Measurements from ENCODE around the gene ST3GAL4. TPM values are rescaled to one million over a fixed set of nuclear protein-coding genes. Genes with fewer than 3 reads are reported as not detected.

Gene ST3GAL4
- total and polyA plus RNA-seq, 7 donors: 43.1 to 336 (median 69.2) TPM

DNA sequence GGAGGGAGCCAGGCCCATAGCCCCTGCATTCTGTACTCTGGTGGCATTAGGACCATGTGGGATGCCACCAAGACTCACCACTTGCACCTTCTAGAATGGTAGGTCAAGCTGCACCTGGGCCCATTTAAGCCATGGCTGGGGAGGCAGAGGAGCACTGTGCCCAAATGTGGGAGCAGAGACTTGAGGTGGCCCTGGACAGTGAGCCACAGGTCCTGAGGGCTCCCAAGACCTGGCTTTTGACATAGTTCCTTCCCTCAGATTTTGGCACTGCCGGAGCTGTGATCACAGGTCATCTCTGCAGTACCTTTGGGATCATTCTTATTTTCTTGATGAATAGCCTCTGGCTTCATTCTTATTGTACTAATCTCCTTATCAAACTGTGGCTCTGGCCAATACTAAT is 43.2 kb downstream of the ST3GAL4 start:
- no peaks in the 10 kb centered on the region for H3K36me3 ChIP-seq
- TF ChIP-seq, protein P1, sequence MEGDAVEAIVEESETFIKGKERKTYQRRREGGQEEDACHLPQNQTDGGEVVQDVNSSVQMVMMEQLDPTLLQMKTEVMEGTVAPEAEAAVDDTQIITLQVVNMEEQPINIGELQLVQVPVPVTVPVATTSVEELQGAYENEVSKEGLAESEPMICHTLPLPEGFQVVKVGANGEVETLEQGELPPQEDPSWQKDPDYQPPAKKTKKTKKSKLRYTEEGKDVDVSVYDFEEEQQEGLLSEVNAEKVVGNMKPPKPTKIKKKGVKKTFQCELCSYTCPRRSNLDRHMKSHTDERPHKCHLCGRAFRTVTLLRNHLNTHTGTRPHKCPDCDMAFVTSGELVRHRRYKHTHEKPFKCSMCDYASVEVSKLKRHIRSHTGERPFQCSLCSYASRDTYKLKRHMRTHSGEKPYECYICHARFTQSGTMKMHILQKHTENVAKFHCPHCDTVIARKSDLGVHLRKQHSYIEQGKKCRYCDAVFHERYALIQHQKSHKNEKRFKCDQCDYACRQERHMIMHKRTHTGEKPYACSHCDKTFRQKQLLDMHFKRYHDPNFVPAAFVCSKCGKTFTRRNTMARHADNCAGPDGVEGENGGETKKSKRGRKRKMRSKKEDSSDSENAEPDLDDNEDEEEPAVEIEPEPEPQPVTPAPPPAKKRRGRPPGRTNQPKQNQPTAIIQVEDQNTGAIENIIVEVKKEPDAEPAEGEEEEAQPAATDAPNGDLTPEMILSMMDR (IDR thresholded peaks at IDR 0.05): no peak
- no peak for TF ChIP-seq EP300 (IDR thresholded peaks at IDR 0.05)
- TF ChIP-seq POLR2A (IDR thresholded peaks at IDR 0.05): no peak
- TF ChIP-seq POLR2AphosphoS5 (IDR thresholded peaks at IDR 0.05): no peak
- peaks cover 0 to 4% (median 2%) of the 10 kb centered on the region in 4 donors for H3K4me1 ChIP-seq
- no peak for DNase-seq
- no peaks in the 10 kb centered on the region for H3K27me3 ChIP-seq
- no peak overlapping the region for H3K4me3 ChIP-seq
- no peaks in the 10 kb centered on the region for H3K9me3 ChIP-seq
- no peak overlapping the region for H3K27ac ChIP-seq
- intact Hi-C loops (cut with DNase I): no loop called here
- WGBS, 2 donors: 97 to 98% methylated on average over 1 of the region's 1 CpG

DNA sequence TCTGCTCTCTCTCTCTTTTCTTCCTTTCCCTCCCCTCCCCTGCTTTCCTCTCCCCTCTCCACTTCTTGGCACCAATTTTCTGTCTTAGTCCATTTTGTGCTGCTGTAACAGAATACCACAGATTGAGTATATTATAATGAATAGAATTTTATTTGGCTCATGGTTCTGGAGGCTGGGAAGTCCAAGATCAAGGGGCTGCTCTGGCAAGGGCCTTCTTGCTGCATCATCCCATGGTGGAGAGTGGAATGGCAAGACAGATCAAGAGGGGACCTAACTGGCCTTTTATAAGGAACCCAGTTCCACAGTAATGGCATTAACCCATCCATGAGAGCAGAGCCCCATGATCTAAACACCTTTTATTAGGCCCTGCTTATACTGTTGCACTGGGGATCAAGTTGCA is 44.5 kb downstream of the ST3GAL4 start:
- no peaks in the 10 kb centered on the region for H3K27me3 ChIP-seq
- no peak overlapping the region for H3K27ac ChIP-seq
- intact Hi-C loops (cut with DNase I): no loop called here
- H3K4me1 ChIP-seq: peaks cover 0 to 4% (median 0%) of the 10 kb centered on the region in 4 donors
- no peaks in the 10 kb centered on the region for H3K9me3 ChIP-seq
- no peak for DNase-seq
- no peaks in the 10 kb centered on the region for H3K36me3 ChIP-seq
- H3K4me3 ChIP-seq: no peak overlapping the region
- TF ChIP-seq, protein P1 (IDR thresholded peaks at IDR 0.05): no peak
- no peak for TF ChIP-seq POLR2AphosphoS5 (IDR thresholded peaks at IDR 0.05)

GRCh38 chr11:126400479-126400878 is 45.0 kb downstream of the ST3GAL4 start:
- Histone ChIP-seq H3K27ac (no peak overlapping the region), H3K36me3 (no peaks in the 10 kb centered on the region), H3K9me3 (no peaks in the 10 kb centered on the region), H3K27me3 (no peaks in the 10 kb centered on the region), H3K4me1 (peaks cover 0 to under 1% (median 0%) of the 10 kb centered on the region in 4 donors), H3K4me3 (no peak overlapping the region)
- intact Hi-C loops (cut with DNase I): no loop called here
- TF ChIP-seq, protein P1 (IDR thresholded peaks at IDR 0.05): no peak
- TF ChIP-seq POLR2A (IDR thresholded peaks at IDR 0.05) (no peak), EP300 (IDR thresholded peaks at IDR 0.05) (no peak), POLR2AphosphoS5 (IDR thresholded peaks at IDR 0.05) (no peak)
- WGBS, 2 donors: 94 to 98% methylated on average over 6 of the region's 6 CpGs
- DNase-seq: no peak

GRCh38 chr11:126403022-126403581 is 47.6 kb downstream of the ST3GAL4 start:
- intact Hi-C loops (cut with DNase I): no loop called here
- Histone ChIP-seq H3K27ac (no peak overlapping the region), H3K27me3 (no peaks in the 10 kb centered on the region), H3K4me1 (no peaks in the 10 kb centered on the region), H3K9me3 (no peaks in the 10 kb centered on the region), H3K36me3 (peaks cover 0 to 18% (median 7%) of the 10 kb centered on the region in 4 donors), H3K4me3 (no peak overlapping the region)
- no peak for DNase-seq
- TF ChIP-seq EP300 (IDR thresholded peaks at IDR 0.05): no peak
- TF ChIP-seq, protein P1 (IDR thresholded peaks at IDR 0.05): no peak
- TF ChIP-seq POLR2A (IDR thresholded peaks at IDR 0.05): no peak
- TF ChIP-seq POLR2AphosphoS5 (IDR thresholded peaks at IDR 0.05): no peak
- 19 to 71% methylated on average over 15 of the region's 15 CpGs for WGBS, 2 donors

- no peak overlapping the region for H3K27ac ChIP-seq
- intact Hi-C loops (cut with DNase I): no loop called here
- no peak overlapping the region for H3K4me3 ChIP-seq
- H3K9me3 ChIP-seq: no peaks in the 10 kb centered on the region
- TF ChIP-seq POLR2AphosphoS5 (IDR thresholded peaks at IDR 0.05) (no peak), POLR2A (IDR thresholded peaks at IDR 0.05) (no peak), EP300 (IDR thresholded peaks at IDR 0.05) (no peak)
- TF ChIP-seq, protein P1 (IDR thresholded peaks at IDR 0.05): no peak
- H3K4me1 ChIP-seq: no peaks in the 10 kb centered on the region
- 87 to 88% methylated on average over 8 of the region's 8 CpGs for WGBS, 2 donors
- no peaks in the 10 kb centered on the region for H3K27me3 ChIP-seq
- peaks cover 0 to 23% (median 11%) of the 10 kb centered on the region in 4 donors for H3K36me3 ChIP-seq
- no peak for DNase-seq
Observed at GRCh38 chr11:126403658-126404057, 48.2 kb downstream of the ST3GAL4 start.

All from sigmoid colon (tissue), 7 donors.